Panc1 (cell line): ENCODE measurements around the gene GGCX.

Experiments
- POLR2AphosphoS5 ChIP-seq: IDR thresholded peaks from 2 replicates; pipeline ENCODE4 v1.6.1; 2012; ENCODE audit warnings: mild to moderate bottlenecking, low read depth, low read length, moderate library complexity
- SIN3A ChIP-seq: IDR thresholded peaks from 2 replicates; pipeline ENCODE4 v1.6.1; 2012; ENCODE audit warnings: low read depth, mild to moderate bottlenecking, low read length, moderate library complexity, borderline replicate concordance; ENCODE audit not compliant: insufficient read depth
- TCF7L2 ChIP-seq: IDR thresholded peaks from 2 replicates; pipeline ENCODE4 v1.6.1; 2011; ENCODE audit warnings: mild to moderate bottlenecking, low read depth, low read length, inconsistent platforms
- TF ChIP-seq, protein P1 (sequence below): fragments of 450-650 bp; IDR thresholded peaks from 2 replicates; pipeline ENCODE4 v1.5.1; 2017; ENCODE audit warnings: mild to moderate bottlenecking
- TF ChIP-seq, protein P2 (sequence below), 2 experiments: IDR thresholded peaks; 2 replicates each; pipeline ENCODE4 v1.6.1; 2011 to 2012; ENCODE audit warnings: low read depth in 2 of 2, control low read depth in 1 of 2, low read length in 1 of 2, mild to moderate bottlenecking in 1 of 2, moderate library complexity in 1 of 2; ENCODE audit not compliant: insufficient read depth in 1 of 2

DNA sequence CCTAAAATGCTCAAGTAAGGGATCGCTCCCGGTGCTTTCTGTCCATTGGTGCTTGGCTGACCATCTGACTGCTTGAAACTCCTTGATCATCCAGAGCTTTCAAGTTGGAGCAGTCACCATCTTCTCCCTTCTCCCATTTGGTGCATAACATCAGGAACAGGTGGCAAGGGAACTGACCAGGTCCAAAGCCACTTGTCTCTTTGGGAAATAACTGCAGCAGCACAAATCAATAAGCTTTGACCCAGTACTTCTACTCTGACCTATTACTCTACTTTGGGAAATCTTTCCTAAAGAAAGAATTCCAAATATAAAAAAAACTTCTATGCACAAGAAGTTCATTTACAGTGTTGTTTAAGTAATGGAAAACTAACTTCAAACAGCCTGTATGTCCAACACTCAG is 32.9 kb downstream of the GGCX start:
- TF ChIP-seq, protein P1, sequence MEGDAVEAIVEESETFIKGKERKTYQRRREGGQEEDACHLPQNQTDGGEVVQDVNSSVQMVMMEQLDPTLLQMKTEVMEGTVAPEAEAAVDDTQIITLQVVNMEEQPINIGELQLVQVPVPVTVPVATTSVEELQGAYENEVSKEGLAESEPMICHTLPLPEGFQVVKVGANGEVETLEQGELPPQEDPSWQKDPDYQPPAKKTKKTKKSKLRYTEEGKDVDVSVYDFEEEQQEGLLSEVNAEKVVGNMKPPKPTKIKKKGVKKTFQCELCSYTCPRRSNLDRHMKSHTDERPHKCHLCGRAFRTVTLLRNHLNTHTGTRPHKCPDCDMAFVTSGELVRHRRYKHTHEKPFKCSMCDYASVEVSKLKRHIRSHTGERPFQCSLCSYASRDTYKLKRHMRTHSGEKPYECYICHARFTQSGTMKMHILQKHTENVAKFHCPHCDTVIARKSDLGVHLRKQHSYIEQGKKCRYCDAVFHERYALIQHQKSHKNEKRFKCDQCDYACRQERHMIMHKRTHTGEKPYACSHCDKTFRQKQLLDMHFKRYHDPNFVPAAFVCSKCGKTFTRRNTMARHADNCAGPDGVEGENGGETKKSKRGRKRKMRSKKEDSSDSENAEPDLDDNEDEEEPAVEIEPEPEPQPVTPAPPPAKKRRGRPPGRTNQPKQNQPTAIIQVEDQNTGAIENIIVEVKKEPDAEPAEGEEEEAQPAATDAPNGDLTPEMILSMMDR: no peak
- TF ChIP-seq TCF7L2 (no peak), POLR2AphosphoS5 (no peak), SIN3A (no peak)
- TF ChIP-seq, protein P2, sequence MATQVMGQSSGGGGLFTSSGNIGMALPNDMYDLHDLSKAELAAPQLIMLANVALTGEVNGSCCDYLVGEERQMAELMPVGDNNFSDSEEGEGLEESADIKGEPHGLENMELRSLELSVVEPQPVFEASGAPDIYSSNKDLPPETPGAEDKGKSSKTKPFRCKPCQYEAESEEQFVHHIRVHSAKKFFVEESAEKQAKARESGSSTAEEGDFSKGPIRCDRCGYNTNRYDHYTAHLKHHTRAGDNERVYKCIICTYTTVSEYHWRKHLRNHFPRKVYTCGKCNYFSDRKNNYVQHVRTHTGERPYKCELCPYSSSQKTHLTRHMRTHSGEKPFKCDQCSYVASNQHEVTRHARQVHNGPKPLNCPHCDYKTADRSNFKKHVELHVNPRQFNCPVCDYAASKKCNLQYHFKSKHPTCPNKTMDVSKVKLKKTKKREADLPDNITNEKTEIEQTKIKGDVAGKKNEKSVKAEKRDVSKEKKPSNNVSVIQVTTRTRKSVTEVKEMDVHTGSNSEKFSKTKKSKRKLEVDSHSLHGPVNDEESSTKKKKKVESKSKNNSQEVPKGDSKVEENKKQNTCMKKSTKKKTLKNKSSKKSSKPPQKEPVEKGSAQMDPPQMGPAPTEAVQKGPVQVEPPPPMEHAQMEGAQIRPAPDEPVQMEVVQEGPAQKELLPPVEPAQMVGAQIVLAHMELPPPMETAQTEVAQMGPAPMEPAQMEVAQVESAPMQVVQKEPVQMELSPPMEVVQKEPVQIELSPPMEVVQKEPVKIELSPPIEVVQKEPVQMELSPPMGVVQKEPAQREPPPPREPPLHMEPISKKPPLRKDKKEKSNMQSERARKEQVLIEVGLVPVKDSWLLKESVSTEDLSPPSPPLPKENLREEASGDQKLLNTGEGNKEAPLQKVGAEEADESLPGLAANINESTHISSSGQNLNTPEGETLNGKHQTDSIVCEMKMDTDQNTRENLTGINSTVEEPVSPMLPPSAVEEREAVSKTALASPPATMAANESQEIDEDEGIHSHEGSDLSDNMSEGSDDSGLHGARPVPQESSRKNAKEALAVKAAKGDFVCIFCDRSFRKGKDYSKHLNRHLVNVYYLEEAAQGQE (IDR thresholded peaks at IDR 0.05; ENCODE audit: insufficient read depth in 1 of 2, low read depth in 2 of 2, low read length in 1 of 2): no peak
